AG09309 (cell line): Measurements from ENCODE around the gene FLNC.

Source experiments
- DNase-seq: peaks from one replicate; pipeline ENCODE4 v3.0.0-alpha.2; 2010; ENCODE audit warnings: low read depth
- H3K4me3 ChIP-seq: 2 replicates; pipeline ENCODE4 v1.5.1; 2011; ENCODE audit warnings: mild to moderate bottlenecking, low read depth, low read length, moderate library complexity; ENCODE audit not compliant: control insufficient read depth
- TF ChIP-seq, protein P1 (sequence below): IDR thresholded peaks from 2 replicates; pipeline ENCODE4 v1.5.1; 2011; ENCODE audit warnings: mild to moderate bottlenecking, low read depth, low read length, inconsistent platforms; ENCODE audit not compliant: insufficient read depth, control insufficient read depth; ENCODE audit errors: missing control alignments

FLNC gene

DNA sequence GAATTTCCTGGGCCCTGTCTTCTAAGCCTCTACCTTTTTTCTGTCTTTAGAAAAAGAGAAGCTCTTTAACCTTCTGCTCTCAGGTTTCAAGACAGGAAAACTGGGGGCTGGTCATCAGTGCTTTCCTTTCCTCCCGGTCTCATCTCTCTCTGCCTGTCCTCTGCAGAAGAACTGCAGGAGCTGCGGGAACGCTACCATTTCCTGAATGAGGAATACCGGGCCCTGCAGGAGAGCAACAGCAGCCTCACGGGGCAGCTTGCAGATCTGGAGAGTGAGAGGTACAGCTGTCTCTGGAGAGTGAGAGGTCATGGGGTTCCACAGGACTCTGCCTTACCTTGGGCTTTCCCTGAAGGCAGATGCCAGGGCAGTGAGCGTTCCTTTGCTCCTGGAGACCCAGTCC, 25.7 kb upstream of the FLNC start:
- no peak for DNase-seq
- no peak overlapping the region for H3K4me3 ChIP-seq
- TF ChIP-seq, protein P1, sequence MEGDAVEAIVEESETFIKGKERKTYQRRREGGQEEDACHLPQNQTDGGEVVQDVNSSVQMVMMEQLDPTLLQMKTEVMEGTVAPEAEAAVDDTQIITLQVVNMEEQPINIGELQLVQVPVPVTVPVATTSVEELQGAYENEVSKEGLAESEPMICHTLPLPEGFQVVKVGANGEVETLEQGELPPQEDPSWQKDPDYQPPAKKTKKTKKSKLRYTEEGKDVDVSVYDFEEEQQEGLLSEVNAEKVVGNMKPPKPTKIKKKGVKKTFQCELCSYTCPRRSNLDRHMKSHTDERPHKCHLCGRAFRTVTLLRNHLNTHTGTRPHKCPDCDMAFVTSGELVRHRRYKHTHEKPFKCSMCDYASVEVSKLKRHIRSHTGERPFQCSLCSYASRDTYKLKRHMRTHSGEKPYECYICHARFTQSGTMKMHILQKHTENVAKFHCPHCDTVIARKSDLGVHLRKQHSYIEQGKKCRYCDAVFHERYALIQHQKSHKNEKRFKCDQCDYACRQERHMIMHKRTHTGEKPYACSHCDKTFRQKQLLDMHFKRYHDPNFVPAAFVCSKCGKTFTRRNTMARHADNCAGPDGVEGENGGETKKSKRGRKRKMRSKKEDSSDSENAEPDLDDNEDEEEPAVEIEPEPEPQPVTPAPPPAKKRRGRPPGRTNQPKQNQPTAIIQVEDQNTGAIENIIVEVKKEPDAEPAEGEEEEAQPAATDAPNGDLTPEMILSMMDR, result no peak

DNA sequence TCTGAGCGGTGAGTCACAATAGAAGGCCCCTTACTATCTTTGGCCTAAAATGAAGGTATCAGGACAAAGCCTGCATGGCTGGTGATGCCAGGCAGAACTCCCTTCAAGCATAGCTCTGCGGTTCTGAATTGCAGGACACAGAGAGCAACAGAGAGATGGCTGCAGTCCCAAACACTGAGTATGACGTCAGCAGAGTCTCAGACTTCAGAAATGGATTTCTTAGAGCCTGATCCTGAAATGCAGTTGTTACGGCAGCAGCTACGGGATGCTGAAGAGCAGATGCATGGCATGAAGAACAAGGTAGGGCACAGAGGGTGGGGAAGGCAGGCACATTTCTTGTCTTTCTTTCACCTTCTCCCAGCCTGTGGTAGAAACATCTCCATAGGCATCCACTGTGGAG, 25.0 kb upstream of the FLNC start:
- DNase-seq, result no peak
- TF ChIP-seq, protein P1, result no peak
- H3K4me3 ChIP-seq, result no peak overlapping the region

DNA sequence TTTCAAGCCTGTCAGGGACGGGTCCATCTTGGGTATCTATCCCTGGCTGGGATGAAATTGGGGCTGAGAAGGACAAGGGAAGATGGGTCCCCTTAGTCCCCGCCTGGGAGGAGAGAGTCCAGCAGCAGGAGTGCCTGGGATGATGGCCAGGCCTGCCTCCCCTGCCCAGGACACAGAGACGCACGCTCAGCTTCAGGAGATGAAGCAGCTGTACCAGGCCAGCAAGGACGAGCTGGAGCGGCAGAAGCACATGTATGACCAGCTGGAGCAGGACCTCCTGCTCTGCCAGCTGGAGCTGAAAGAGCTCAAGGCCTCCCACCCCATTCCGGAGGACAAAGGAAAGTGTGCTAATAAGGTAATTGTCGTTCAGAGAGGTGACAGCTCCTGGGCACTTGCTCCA, 23.0 kb upstream of the FLNC start:
- no peak overlapping the region for H3K4me3 ChIP-seq
- TF ChIP-seq, protein P1, result no peak
- DNase-seq, result no peak

DNA sequence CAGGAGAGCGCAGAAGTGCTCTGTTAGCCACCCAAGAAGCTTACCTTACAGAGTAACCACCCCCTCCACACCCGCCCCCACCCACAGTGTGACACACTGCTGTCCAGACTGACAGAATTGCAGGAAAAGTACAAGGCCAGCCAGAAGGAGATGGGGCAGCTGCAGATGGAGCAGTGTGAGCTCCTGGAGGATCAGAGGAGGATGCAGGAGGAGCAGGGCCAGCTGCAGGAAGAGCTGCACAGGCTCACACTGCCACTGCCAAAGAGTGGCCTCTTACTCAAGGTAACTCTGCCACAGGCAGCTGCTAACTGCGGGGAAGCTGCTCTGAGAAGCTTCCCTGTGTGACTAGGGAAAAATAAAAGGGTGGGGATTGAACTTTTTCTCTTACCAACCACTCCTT, 20.8 kb upstream of the FLNC start:
- H3K4me3 ChIP-seq, result no peak overlapping the region
- TF ChIP-seq, protein P1, result no peak
- no peak for DNase-seq

DNA sequence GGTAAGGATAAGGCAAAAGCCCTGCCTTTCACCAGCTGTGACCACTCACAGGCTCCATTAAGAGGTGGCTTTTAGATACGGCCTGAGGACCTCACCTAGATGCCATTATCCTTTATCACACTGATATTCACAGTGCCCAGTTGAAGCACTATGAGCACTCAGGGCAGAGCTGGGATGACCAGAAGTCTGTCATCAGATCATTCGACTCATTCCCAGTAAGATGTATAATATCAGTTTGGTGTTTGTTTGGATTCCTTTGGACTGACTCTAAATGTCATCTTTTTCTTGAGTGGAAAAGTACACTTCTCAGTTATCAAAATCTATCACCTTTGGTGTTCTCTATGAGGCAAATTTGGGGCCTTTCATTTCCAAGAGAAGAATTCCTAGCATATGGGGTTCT, 19.7 kb upstream of the FLNC start:
- no peak overlapping the region for H3K4me3 ChIP-seq
- TF ChIP-seq, protein P1, result no peak
- no peak for DNase-seq

DNA sequence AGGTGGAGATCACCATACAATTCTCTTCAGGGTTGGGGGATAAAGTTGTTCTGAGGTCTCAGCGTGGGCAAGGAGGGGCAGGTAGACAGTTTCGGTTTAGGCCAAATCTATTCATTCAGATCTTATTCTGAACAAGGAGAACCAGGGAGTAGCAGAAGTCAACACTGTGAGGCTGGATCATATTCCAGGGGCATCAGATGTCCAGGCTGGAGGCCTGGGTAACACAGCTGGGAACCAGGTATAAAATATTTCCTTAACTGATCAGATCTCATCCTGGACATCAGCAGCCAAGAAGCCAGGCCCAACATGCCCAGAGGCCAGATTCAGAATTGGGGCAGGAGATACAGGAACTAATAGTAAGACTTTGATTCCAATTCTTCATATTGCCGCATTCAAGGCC, 19.2 kb upstream of the FLNC start:
- no peak overlapping the region for H3K4me3 ChIP-seq
- DNase-seq, result no peak
- TF ChIP-seq, protein P1, result no peak

DNA sequence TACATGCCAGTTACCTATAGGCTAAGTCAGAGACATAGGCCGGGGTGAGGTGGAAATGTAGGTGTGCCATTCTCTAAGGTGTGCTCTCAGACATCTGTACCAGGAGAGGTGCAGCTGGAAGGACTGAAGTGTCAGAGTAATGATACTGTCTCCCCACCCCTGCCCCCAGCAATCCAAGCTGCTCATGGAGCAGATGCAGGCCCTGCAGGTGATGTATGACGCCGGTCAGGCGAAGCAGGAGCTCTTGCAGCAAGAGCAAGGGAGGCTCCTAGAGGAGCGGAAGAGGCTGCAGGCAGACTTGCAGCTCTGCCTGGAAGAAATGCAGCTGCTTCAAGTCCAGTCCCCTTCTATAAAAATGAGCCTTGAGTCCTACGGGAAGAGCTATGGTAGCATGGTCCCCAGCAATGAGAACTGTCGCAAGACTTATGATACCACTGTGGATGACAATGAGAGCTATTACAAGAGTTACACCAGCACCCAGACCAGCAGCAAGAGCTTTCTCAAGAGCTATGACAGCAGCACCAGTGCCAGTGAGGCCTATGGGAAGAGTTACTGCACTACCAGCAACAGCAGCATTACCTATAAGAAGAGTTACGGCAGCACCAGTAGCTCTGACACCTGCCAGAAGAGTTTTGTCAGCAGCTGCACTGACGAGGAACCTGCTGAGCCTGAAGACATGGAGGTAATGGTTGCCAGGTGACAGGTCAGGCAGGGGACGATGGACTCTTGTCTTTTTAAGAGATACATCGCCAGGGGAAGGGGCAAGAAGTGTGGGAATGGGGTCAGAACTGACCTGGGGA, 18.4 kb upstream of the FLNC start:
- TF ChIP-seq, protein P1, result no peak
- H3K4me3 ChIP-seq, result no peak overlapping the region
- DNase-seq, result no peak
